HFFc6 (cell line): ENCODE results near the gene PTPRD. TPM values are rescaled to one million over a fixed set of nuclear protein-coding genes. Genes with fewer than 3 reads are reported as not detected.

Experiments
- DNase-seq: peaks from one replicate; pipeline ENCODE4 v3.0.0-alpha.2; 2018
- H3K27ac Mint-ChIP-seq: 2 replicates; pipeline ENCODE4 v1.8.0; 2020; ENCODE audit warnings: mild to moderate bottlenecking, mixed read lengths
- H3K27me3 Mint-ChIP-seq: 2 replicates; pipeline ENCODE4 v1.8.0; 2021; ENCODE audit warnings: mild to moderate bottlenecking, moderate library complexity, mixed read lengths; ENCODE audit not compliant: insufficient read depth
- H3K36me3 Mint-ChIP-seq: 2 replicates; pipeline ENCODE4 v1.8.0; 2021; ENCODE audit warnings: low read depth, mixed read lengths
- H3K4me1 Mint-ChIP-seq: 2 replicates; pipeline ENCODE4 v1.8.0; 2020; ENCODE audit warnings: low read depth, mixed read lengths
- H3K4me3 Mint-ChIP-seq: 2 replicates; pipeline ENCODE4 v1.8.0; 2020; ENCODE audit warnings: mild to moderate bottlenecking, moderate library complexity, mixed read lengths
- H3K9me3 Mint-ChIP-seq: 2 replicates; pipeline ENCODE4 v1.8.0; 2020; ENCODE audit warnings: mild to moderate bottlenecking, mixed read lengths
- CTCF ChIP-seq: fragments of 200-600 bp; sonication (generic); IDR thresholded peaks from 2 replicates; pipeline ENCODE4 v1.5.0; 2021; ENCODE audit warnings: antibody characterized with exemption, mild to moderate bottlenecking
- total RNA-seq, 6 experiments: library from RNA; stranded (reverse); fragmentation: NEBNext Ultra II Directional; extraction: Animal tissue kit (Norgen Biotek cat#: 25700); gene quantifications; 2 replicates in 1 of 6; 3 replicates in 5 of 6; pipeline ENCODE4 v1.2.3, GENCODE V29; 2021

Gene PTPRD
- total RNA-seq, 6 experiments from 2014 or later: not detected

GRCh38 chr9:10168241-10168640, 444.6 kb downstream of the PTPRD start:
- no peaks in the 10 kb centered on the region for H3K27me3 Mint-ChIP-seq
- DNase-seq: no peak
- H3K36me3 Mint-ChIP-seq: no peaks in the 10 kb centered on the region
- no peak overlapping the region for H3K4me3 Mint-ChIP-seq
- H3K4me1 Mint-ChIP-seq: no peaks in the 10 kb centered on the region; the same call in 1 of the 2 replicates
- no peaks in the 10 kb centered on the region for H3K9me3 Mint-ChIP-seq
- no peak for TF ChIP-seq CTCF
- H3K27ac Mint-ChIP-seq: no peak overlapping the region

- Mint-ChIP-seq H3K4me1 (no peaks in the 10 kb centered on the region), H3K4me3 (no peak overlapping the region), H3K27ac (no peak overlapping the region), H3K27me3 (no peaks in the 10 kb centered on the region), H3K36me3 (no peaks in the 10 kb centered on the region), H3K9me3 (peaks cover under 1% of the 10 kb centered on the region; the same call in 1 of the 2 replicates)
- no peak for DNase-seq
- TF ChIP-seq CTCF: no peak
Observed at GRCh38 chr9:10148796-10149195, 464.0 kb downstream of the PTPRD start.

- Mint-ChIP-seq H3K36me3 (no peaks in the 10 kb centered on the region), H3K27ac (no peak overlapping the region), H3K27me3 (no peaks in the 10 kb centered on the region), H3K4me3 (no peak overlapping the region), H3K9me3 (peaks cover 4% of the 10 kb centered on the region), H3K4me1 (no peaks in the 10 kb centered on the region)
- no peak for TF ChIP-seq CTCF
- DNase-seq: no peak
Observed at GRCh38 chr9:10146517-10147331, 466.1 kb downstream of the PTPRD start.

- H3K4me3 Mint-ChIP-seq: no peak overlapping the region
- peaks cover 6% of the 10 kb centered on the region; the same call in 1 of the 2 replicates for H3K36me3 Mint-ChIP-seq
- H3K27me3 Mint-ChIP-seq: no peaks in the 10 kb centered on the region
- TF ChIP-seq CTCF: no peak
- H3K27ac Mint-ChIP-seq: no peak overlapping the region
- no peaks in the 10 kb centered on the region for H3K4me1 Mint-ChIP-seq
- no peak for DNase-seq
- H3K9me3 Mint-ChIP-seq: peaks cover 15% of the 10 kb centered on the region
Observed at GRCh38 chr9:10144355-10144754, 468.4 kb downstream of the PTPRD start.

GRCh38 chr9:10135553-10135952, 477.2 kb downstream of the PTPRD start:
- Mint-ChIP-seq H3K36me3 (peaks cover 6% of the 10 kb centered on the region; the same call in 1 of the 2 replicates), H3K4me3 (no peak overlapping the region), H3K27ac (no peak overlapping the region), H3K4me1 (peaks cover 6% of the 10 kb centered on the region; the same call in 1 of the 2 replicates), H3K9me3 (peaks cover 34% of the 10 kb centered on the region), H3K27me3 (no peaks in the 10 kb centered on the region)
- no peak for TF ChIP-seq CTCF
- no peak for DNase-seq
